GM21447 (cell line): ENCODE data around the gene GALNT4.
A peak's percentile ranks its signal among the peaks of the same experiment; 100 is the strongest.

Experiments
- ATAC-seq: cut with Tn5 transposase; IDR thresholded peaks from one replicate; pipeline ENCODE4 v1.9.1; 2021; ENCODE audit not compliant: unreplicated experiment

Gene GALNT4

DNA sequence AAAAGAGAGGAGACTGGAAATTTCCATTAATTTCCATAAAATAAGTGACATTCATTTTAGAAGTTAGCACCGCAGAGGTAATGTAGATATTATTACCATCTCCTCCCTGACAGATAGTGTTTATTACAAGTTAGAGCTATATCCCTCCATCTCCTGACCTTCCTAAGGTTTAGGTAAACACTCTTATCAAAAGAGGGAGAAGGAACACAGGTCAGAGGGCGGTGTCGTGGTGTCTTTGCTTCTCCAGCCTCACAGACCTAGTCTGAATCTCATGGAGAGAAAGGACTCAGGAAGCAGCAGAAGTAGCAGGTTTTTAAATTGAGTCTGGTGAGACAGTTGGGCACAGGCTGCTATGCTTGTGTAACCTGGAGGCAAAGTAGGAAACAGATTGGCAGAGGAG is 12.8 kb upstream of the GALNT4 start:
- ATAC-seq, result no peak

DNA sequence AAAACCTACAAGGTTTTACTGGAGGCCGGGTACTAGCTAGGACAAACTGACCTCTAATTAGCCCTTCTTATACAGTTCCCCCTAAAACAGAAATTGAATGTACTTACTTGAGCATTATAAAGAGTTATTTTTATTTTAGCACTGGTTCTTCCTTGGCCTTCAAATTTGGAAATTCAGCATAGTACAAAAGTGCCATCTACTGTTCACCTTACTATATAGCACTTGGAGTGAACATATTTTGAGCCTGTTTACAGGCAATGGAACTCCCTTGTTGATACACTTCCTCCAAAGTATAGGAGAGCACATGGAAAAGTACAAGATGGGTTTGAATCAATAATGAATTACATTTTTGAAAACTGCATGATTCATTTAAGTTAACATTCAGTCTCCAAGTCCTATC is 5.1 kb upstream of the GALNT4 start:
- no peak for ATAC-seq

DNA sequence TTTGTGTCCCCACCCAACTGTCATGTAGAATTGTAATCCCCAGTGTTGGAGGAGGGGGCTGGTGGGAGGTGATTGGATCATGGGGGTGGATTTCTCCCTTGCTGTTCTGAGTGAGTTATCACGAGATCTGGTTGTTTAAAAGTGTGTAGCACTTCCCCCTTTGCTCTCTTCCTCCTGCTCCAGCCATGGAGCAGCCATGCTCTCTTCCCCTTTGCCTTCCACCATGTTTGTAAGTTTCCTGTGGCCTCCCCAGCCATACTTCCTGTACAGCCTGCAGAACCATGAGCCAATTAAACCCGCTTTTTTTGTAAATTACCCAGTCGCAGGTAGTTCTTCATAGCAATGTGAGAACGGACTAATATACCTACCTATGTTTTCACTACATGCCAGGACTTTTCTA is 3.8 kb upstream of the GALNT4 start:
- no peak for ATAC-seq

DNA sequence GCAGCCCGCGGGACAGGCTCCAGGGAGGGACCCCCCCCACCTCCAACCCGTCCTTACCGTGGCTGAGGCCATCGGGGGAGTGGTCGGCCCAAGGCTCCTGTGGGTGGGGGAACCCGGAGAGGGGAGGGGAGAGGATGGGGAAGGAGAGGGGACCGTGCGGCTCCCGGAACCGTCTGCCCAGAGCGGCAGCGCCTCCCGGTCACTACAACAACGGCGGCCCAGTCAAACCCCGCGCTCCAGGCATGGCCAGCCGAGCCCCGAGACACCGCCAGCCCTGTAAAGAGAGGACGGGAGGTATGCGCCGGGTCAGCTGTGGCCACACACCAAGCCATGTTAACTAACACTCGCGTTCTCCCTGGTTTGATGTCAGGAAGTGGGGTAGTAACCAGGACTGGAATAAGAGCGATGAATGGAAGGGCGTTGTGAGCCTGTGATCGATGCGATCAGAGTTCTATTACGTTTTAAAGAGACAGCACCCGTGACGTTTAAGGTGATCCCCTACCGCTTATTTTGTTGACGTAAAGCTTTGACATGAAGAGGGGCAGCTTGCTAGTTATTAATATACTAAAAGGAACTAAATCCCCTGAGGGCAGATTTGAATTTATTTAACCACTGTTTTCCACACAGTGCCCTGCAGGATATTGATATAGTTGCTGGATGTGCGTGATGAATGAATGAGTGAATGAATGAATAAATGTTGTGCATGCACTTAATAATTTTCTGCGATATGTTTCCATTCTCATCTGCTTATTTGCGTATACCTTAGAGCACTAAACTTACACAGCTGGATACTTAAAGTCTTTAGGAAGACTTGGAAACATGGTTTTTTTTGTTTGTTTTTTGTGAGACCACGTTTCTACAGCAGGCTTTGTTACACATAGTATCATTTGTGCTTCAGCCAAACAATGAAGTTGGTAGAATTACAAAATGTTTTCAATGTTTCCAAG is 1.5 kb upstream of the GALNT4 start, which contains the start of gene POC1B:
TSS of gene POC1B (minus strand) at position 224 of the 947 bp plus-strand sequence. CDS start at position 72, 152 bp downstream.
- peak; percentile 67 for ATAC-seq

DNA sequence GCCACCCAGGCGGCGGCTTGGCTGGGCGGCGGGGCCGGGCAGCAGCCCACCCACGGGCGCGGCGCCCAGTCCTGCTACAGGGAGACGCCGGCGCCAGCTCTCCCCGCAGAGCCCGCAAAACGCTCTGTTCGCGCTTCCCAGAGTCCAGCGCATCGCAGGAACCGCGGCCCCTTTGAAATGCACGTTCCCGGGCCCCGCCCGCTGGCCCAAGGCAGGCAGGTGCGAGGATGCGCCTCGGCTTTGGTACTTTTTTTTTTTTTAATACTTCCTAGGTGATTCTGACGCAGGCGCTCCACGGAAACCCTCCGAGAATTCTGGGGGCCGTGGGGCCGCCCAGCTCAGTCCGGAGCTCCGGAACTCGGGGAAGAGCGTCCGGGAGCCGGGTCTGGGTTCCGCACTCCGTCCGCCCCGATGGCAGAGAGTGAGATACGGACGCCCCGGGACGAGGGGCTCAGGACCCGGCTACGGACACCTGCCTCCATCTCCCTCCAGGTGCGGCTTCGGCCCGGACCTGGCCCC is 768 bp upstream of the GALNT4 start:
- ATAC-seq, result peak; percentile 31

DNA sequence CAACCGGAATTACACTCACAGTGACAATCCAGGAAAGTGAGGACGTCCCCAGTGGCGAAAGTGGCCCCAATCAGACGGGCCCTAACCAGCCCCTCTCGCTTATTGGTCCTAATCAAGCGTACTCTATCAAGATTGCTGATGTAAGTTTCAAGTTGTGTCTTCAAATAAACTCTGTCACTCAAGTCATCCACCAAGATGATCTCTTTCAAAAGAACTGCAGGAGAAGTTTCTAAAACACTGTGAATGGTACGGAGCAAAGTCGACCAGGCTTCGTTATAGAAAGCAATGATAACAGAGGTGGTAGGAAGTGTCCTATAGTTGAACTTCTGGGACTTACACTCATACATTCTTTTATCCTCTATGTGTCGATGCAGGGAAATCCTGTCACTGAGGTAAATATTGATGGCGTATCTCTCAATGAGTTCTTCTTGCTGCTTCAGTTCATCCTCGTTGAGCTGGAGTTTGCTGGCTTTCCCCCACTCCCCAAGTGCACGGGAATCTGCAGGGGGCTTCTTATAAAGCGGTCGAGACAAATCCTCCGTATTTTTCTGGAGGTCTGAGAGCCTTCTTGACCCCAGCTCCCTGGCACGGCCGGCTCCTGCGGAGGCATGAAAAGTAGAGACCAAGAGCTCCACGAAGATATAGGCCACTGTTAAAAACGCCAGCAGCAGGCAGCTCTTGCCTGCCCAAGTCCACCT is 604 bp downstream of the GALNT4 start:
- no peak for ATAC-seq

DNA sequence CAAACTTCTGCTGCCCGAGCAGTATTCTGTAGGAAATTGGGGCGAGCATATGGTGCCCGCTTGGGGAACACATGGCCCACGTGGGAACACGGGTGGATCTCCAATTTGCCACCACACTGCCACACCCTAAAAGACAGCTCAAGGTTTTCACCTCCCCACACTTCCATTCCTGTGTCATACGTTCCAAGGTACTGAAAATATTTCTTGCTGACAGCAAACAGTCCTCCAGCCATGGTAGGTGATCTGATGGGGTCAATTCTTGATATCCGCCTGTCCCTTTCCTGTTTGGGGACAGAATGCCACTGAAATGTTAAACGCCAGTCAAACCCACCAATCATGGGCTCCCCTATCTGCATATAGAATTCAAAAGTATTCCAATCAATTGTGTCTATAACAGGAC is 1.2 kb downstream of the GALNT4 start:
- no peak for ATAC-seq

DNA sequence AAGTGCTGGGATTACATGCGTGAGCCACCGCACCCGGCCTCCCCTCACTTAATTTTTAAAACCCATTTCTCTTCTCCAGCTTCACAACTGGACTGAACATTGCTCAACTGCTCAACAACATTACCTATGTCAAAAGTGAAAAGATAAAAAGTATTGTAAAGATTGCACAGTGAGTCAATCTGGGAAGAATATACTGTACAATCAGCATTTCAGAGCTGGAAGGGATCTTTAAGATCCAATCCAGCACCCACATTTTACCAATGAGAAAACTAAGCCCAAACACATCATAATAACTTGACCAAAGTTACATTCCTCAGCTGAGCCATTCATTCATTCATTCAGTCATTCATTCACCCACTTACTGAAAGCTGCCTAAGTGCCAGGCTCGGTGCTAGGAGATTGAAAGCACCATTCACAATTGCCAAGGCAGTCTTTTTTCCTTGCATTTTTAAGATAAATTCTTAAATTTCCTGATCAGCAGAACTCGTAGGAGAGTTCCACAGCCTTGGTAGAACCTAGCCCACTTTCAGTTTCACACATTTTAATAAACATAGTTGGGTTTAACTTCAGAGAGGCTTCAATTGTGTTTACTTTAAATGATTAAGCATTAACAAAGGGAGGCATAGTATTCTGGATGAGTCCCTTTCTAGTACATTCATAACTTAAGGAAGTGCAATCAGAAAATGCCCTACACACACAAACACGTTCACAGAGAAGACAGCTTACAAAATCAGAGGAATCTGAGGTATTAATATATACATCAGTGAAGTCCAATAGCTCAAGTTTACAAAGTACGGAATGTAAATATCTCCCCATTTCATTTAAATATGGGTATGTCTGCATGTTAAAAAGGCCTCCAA is 3.0 kb downstream of the GALNT4 start:
- ATAC-seq, result no peak

DNA sequence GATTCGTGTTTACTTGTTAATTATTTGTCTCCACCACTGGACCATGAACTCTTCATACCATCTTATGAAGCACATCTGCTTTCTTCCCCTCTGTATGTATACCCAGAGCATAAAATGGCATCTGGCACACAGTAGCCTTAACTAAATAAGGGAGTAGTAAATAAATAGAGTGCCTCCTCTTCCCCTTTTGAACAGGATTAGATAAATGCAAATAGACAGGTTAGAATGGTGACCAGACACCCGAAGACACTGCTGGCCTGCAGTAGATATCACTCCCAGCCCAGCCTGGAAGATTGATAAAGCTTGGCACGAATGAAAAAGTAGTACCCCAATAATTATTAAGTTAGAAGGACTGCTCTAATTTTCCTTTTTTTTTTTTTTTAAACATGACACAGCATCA is 6.9 kb downstream of the GALNT4 start:
- ATAC-seq, result no peak

DNA sequence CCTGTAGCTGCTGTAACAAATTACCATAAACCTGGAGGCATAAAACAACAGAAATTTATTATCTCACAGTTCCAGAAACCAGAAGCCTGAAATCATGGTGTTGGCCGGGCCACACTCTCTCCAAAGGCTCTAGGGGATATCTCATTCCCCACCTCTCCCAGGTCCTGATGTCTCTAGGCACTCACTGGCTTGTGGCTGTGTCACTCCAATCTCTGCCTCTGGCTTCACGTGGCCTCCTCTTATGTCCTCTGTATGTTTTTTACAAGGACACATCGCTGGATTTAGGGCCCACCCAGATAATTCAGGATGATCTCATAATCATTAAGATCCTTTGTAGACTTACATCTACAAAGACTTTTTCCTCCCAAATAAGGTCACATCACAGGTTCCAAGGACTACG is 8.0 kb downstream of the GALNT4 start:
- ATAC-seq, result no peak

DNA sequence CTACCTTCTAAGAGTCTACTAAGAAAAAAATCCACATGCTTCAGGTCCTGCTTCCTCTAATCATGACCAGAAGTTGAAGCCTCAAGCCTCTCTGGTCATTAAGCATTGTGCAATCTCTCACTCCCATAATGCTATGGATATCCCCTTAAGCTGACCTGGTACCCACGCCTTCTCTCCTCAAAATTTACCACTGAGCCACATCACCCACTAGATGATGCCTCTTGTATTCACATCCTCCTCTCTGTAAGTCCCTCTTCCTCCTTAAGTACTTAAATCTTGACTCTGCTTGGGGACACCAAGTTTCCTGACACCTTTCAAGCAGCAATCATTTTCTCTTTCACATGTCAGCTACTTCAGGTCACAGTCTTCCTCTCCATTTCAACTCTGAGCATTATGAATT is 9.8 kb downstream of the GALNT4 start:
- peak; percentile 92 for ATAC-seq

DNA sequence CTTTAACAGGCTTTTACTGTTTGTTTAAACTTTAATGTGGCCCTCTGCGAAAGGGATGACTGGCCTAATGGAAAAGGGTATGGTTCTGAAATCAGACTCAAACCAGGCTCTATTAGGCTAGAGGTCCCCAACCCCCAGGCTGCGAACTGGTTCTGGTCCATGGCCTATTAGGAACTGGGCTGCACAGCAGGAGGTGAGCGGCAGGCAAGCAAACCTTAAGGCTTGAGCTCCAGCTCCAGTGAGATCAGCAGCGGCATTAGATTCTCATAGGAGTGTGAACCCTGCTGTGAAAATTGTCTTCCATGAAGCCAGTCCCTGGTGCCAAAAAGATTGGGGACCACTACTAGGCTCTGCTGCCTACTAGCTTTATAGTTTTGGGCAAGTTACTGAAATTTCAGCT is 11.1 kb downstream of the GALNT4 start:
- no peak for ATAC-seq

DNA sequence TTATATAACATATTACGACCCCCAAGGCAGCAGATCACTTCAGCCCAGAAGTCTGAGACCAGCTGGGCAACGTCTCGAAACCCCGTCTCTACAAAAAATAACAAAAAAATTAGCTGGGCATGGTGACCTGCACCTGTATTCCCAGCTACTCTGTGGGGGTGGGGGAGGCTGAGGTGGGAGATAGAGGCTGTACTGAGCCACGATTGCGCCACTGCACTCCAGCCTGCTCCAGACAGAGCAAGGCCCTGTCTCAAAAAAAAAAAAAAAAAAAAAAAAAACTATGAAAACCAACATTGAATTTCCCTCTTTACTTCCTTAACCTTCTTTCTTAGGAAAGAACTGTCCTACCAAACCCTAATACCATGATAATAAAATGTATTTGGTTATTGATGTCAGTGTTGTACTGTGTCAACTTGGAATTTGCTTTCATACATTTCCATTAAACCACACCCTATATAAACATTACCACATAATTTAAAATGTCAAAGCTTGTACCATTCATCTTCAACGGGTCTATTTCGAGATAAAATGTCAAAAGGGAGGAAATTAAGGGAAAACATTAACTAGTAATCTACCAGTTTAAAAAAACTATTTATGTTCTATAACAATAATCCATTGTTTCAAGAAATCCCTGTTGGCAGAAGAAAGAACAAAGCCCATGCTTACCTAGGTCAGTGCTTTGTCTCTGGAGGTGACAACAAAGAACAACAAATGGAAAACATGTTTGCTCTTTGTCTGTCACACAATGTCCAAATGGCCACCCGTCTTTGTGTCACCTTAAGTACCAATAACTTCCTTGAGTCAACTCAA is 17.4 kb downstream of the GALNT4 start:
- ATAC-seq, result no peak

DNA sequence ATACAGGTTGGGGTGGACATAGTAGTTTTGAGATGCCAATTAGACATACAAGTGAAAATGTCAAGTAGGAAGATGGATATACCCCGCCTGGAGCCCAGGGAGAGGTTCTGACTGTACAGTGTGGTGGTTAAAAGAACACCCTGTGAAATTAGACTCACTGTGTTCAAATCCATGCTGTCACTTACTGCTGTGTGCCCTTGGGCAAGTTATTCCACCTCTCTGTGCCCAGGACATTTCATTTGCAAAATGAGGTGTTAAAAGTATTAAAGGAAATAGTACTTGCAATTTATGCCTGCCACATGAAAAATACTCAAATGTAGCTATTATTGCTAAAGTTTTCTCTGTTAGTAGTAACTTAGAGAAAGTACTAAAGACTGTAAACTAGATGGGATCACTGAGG is 18.5 kb downstream of the GALNT4 start:
- ATAC-seq, result no peak

DNA sequence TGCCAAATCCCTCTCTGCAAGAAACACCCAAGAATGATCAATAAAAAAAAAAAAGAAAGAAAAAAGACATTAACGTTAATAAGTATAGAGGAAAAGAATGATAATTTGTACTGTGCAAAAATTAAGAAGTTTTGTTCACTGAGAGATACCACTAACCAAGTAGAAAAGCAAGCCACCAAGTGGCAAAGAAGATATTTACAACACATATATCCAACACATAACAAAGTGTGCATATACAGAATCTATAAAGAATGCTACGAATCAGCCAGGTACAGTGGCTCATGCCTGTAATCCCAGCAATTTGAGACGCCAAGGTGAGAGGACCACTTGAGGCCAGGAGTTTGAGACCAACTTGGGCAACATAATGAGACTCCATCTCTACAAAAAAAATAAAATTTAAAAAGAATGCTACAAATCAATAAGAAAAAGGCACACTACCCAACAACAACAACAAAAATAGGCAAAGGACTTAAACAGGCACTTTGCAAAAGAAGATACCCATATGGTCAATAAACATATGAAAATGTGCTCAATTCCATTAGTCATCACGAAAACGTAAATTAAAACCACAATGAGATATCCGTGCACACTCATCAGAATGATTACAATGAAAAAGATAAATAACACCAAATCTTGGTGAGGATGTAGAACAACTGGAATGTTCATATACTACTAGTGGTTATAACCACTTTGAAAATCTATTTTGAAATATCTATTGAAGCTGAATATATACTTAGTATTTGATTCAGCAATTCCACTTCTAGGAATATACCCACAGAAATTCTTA is 19.8 kb downstream of the GALNT4 start:
- ATAC-seq, result no peak

DNA sequence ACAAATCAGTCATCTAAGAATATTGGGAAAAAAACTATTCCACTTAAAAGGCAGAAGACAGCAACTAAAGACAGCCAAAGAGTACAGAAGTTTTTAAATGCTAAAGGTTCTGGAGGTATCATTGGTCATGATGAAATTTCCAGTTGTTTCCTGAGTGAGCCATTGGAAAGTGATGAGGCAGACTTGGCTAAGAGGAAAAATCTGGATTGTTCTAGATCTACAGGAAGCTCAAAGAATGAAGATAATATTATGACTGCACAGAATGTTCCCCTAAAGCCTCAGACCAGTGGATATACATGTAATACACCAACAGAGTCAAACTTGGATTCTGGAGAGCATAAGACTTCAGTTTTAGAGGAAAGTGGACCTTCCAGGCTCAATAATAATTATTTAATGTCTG is 22.8 kb downstream of the GALNT4 start:
- ATAC-seq, result no peak

DNA sequence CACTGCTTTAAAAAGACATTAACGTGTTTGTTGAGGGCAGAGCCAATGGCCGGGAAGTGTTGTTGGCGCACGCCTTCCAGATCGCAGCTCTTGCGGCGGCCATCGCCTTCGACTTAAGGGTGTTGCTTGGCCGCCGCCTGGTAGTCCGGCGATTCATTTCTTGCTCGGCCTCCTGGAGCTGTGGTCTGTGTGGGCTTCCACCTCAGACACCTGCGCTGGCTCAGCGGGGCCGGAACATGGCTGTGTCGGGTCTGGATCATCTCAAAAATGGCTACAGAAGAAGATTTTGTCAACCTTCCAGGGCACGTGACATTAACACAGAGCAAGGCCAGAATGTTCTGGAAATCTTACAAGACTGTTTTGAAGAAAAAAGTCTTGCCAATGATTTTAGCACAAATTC is 24.7 kb downstream of the GALNT4 start:
- ATAC-seq, result no peak

DNA sequence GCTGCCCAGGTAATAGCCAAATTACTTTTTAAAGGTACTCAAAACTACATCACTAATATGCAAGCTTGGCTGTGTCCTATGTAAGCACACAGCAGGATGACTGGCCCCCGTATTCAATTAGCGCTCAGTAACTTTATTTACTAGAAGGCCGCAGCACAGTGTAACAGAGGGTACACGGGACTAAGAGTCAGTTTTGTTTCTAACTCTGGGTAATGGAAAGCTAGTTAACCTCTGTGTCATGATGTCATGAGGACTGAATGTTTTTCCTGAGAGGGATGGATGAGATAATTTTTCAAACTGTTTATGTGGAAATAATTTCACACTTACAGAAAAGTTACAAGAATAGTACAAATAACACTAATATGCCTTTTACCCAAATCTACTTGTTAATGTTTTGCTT is 27.1 kb downstream of the GALNT4 start:
- ATAC-seq, result no peak

DNA sequence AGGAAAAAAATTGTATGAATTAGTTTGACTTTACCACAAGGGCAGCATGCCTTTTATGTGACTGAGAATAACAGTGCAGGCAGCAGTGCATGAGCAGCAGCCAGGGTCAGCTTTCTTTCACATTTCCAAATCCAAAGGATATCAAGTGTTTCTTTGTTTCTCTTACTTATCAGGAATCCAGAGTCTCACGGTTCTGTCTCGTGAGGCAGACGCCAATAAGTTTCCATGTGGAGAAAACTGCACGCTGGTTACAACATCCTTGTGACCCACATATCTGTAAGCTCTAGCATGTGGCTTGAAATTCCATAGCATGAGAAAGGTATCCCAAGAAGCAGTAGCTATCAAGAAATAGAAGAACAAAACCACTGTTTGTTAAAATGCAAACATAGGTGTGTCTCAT is 27.6 kb downstream of the GALNT4 start:
- no peak for ATAC-seq
